Activated T-helper 1 cell treated with anti-CD3 and anti-CD28 coated beads, Interleukin-2, amount 50 U/mL, for 16 hours (primary cell): ENCODE data around the gene YEATS4.

Experiments
- DNase-seq, 2 donors: peaks; one replicate each; pipeline ENCODE4 v3.0.0-alpha.2; 2020; ENCODE audit warnings: low read depth in 1 of 2, low spot score in 1 of 2

The YEATS4 gene

DNA sequence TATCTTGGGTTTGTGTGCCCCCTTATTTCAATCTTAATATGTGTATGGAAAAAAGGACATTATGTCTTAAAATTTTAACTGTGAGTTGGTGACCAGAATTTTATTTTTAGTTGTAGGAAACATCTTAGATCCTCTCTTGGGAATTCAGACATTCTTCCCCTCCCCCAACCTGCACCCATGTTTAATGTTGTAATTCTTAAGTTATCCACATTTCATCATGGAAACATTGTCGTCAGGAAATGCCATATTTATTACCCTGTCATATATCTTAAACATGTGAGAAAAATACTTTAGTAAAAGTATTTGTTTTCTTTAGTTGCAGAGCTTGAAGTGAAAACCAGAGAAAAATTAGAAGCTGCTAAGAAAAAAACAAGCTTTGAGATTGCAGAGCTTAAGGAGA lies 30.3 kb downstream of the YEATS4 start:
- DNase-seq = no peak

DNA sequence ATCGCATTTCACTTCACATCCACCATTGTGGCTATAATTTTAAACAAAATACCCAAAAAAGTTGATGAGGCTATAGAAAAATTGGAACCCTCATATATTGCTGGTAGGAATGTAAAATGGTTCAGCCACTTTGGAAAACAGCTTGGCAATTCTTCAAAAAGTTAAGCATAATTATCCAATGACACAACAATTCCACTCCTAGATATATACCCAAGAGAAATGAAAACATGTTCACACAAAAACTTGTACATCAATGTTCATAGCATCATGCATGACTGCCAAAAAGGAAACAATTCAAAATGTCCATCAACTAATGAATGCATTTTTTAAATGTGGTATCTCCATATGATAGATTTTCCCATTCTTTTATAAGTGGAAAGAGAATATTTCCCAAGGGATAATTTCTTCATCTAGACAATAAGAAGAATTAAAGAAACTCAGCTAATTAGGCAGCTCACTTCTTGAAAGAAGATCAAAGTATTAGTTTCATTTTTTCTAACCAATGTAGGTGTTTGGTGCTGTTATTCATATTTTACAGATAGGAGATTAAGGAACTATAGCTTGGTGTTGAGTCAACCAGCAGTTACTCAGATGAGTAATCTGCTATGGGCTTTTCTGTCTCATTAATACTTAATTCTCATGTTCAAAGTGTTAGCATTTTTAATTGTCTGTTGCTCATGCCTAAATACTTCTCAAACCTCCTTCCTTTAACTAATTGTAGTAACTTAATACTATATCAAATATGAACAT lies 32.8 kb downstream of the YEATS4 start:
- no peak for DNase-seq

DNA sequence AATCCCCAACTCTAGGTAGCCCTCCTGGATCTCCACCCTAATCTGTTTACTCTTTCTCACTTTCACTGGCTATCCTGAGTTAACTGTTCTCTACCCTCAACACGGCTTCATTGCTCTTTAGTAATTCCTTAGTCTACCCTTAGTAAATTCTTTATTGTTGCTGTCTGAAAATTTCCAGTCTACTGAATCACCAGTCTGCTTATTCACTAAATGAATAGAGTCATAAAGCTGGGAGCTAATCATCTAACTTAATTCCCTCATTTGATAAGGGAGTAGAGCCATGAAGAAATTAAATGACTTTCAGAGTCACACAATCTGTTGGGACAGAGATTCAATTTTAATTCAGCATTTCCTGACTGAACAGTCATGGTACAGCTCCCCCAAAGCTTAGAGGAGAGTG lies 36.5 kb downstream of the YEATS4 start:
- DNase-seq = no peak

DNA sequence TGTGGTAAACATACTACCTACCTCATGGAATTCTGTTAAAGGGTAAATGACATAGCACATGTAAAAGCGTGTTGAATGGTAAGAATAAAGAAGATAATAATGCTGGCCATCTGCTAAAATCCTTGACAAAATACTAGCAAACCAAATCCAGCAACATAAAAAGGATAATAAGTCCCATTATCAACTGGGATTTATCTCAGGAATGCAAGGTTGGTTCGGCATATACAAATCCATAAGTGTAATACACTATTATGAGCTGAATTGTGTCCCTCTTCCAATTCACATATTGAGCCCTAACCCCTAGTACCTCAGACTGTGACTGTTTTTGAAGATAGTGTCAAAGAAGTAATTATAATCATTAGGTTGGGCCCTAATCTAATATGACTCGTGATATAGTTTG lies 37.4 kb downstream of the YEATS4 start:
- no peak for DNase-seq

DNA sequence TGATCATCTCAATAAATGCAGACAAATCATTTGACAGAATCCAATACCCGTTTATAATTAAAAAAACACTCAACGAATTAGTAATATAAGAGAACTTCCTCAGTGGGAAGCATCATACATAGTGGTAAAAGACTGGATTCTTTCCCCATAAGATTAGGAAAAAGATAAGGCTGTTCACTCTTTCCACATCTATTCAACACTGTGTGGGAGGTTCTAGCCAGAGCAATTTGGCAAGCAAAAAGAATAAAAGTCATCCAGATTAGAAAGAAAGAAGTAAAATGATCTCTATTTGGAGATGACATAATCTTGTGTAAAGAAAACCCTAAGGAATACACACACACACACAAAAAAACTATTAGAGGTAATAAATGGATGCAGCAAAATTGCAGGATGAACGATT lies 38.4 kb downstream of the YEATS4 start:
- no peak for DNase-seq

DNA sequence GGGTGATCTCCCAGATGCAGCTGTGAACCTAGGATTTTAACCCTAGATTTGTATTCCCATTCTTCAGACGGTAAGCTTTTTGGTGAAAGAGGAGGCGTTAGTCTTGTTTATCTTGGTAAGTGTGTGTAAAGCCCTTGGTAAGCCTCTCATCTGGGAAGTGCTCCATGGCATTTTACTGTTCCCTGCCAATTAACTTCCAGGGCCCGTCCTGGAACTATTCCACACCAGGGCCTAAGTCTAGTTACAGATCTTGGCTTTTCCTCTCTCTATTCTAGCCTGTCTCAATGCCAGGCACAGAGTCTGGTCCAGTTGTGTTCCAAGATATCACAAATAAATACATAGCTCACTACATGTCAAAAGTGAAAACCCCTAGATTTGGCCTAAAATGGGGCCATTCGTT lies 42.4 kb downstream of the YEATS4 start:
- DNase-seq = no peak

DNA sequence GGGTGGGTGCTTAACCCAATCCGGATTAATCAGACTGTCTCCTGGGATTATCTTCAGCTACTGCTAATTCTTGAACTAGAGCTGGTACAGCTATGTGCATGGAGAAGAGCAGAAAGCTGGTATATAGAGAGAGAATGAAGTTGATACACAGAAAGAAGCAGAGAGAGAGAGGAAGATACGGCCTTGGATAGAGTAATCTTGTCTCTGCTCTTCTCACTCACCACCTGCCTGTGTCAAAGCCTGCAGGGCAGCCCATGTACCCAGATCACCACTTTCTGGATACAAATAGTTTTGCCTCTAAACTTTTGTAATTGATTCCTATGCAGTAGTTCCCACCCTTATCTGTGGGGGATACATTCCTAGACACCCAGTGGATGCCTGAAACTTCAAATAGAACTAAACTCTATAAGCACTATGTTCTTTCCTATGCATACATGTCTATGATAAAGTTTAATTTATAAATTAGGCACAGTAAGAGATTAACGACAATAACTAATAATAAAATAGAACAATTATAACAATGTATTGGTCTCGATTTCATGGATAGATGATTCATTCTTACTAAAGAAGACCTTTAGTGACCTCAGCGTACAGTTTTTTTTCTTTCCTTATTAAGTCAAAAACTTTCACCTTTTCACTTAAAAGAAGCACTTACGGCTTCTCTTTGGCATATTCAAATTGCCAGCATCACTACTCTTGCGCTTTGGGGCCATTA lies 45.5 kb downstream of the YEATS4 start:
- DNase-seq = no peak

DNA sequence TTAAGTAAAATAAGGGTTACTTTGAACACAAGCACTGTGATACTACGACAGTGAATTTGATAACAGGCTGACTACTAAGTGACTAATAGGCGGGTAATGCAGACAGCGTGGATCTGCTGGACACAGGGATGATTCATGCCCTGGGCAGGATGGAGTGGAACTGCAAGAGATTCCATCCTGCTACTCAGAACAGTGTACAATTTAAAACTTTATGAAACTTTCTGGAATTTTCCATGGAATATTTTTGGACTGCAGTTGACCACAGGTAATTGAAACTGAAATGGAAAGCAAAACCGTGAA lies 46.0 kb downstream of the YEATS4 start:
- DNase-seq = no peak

DNA sequence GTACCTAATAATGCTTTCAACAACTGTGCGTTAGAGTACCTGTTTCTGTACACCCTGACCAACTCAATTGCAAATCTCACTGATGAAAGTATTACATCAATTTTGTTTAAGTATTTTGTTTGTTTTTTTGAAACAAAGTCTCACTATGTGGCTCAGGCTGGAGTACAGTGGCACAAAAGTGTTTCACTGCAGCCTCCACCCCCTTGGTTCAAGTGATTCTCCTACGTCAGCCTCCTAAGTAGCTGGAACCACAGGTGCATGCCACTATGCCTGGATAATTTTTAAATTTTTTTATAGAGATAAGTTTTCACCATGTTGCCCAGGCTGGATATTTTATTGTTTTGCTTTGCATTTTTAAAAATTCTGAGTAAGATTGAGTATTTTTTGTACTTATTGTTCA lies 46.7 kb downstream of the YEATS4 start:
- no peak for DNase-seq

DNA sequence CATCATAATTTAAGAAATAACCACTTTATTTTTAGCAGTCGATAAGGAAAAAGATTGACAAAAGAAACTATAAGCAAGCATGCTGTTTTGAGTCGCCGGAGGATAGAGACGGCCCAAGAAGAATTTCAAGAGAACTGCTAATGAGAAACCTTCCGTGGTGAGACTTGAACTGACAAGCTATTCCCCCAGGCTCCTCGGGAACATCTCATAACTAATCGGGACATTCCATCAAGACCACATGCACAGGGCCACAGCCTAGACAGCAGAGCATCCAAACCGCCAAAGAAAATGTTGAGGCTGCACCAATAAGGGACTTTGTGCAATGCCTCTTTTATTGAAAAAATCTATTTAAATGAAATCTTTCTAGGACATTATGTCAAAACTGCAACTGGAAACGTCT lies 51.0 kb downstream of the YEATS4 start:
- DNase-seq = no peak

DNA sequence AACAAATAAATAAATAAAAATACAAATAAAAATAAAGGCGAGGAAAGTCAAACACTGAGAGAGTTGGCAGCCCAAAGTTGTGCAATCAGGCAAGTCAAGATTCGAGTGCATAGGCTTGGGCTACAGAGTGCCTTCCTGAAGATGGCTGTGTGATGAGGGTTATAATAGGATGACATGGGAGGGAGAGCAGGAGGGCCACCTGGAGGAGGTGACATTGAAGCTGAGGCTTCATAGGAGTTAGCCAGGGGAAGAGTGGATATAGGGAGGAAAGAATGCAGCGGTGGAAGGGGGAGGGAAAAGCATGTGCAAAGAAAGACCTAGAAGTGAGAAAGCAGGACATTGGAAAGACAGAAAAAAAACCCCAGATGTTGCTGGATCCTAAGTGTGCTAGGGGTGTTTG lies 53.1 kb downstream of the YEATS4 start:
- DNase-seq = no peak

DNA sequence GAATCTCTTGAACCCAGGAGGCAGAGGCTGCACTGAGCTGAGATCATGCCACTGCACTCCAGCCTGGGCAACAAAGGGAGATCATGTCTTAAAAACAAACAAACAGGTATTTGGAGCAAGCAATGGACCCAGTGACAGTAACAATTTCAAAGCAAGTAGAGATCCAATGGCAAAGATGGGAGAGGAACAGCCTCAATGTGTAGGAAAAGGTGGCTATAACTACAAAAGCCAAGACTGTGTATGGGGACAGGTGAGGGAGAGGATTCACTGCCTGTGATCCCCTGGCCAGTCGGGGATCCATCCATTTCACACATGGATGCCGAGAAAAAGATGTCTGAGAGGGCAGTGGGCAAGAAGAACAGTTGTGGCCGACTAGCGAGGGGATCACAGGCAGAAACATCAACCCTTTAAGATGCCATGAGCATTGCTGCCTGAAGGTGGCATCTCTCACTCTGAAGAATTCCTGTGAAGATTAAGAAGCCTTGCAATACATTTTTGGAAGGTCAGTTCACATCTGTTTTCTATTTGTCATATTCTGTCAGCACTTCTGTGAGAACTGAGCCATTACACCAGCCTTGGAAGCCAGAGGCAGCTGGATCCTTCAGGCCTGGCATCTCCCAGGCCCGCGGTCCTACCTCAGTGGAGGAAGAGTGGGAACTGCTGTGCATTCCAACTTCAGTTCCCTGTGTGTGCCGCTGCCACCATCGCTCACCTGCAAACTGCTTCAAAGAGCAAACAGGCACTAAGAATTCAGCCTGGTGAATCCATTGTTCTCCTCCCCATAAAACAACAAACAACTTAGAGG lies 56.1 kb downstream of the YEATS4 start:
- DNase-seq = no peak

DNA sequence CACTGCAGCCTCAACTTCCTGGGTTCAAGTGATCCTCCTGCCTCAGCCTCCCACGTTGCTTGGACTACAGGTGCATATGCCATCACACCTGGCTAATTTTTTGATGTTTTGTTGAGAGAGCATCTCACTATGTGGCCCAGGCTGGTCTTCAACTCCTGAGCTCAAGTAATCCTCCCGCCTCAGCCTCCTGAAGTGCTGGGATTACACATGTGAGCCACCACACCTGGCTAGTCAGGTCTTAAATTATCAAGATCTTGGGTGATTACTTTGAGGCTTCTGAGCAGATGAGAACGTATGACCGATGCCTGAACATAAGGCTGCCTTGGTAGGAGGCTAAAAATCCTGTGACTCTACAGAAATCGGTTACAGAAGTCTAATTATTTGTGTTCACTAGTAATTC lies 57.7 kb downstream of the YEATS4 start:
- DNase-seq = no peak

DNA sequence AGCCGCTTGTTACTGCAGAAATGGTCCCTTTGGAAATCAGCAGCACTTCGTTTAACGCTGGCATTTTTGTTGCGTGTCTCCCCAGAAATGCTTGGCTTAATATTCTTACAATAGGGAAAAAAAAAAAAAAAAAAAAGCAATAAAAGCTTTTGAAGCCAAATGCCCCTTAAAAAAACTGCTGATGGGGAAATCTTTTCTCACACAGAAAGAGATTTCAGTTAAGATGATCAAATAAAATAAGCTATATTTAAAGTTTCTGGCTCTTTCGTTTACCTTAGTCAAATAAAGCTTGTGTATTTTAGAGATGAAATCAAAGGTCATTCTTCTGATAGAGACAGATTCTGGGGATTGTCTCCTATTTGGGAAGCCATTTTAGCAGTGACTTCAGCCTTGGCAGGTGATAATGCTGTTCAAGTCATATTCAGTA lies 58.2 kb downstream of the YEATS4 start:
- DNase-seq = no peak

DNA sequence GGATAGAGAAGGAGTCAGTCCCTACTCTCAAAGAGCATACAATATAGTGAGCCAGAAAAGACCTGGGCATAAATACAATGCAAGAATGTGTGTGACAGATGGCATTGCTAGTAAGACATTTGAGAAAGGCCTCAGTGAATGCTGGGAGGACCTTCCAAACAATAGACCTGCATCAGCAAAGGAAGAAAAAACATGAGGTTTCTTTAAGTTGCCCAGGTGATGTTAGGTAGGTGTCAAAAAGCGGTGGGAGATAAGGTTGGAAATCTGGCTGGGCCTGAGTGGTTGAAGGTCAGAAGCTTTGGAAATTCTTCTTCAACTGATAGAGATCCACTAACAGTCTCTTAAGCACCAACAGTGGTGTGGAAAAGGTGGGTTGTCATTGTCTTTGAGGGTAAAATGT lies 60.2 kb downstream of the YEATS4 start:
- no peak for DNase-seq

DNA sequence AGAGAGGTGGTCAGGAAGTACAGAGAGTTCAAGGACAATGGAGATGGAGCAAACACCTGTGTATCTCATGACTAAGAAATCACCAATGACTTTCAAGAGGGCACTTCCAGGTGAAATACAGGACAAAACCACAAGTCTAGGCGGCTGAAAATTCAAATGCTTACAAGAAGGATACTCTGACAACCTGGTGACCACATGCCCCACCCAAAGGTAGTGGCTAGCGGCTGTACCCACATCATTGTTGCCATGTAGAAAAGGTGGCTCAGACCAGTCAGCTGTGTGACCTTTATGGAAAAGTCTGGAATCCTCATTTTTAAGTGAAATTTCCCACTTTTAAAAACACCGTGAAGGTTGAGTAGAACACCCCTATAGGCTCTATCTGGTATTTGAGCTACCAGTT lies 62.0 kb downstream of the YEATS4 start:
- DNase-seq = no peak

DNA sequence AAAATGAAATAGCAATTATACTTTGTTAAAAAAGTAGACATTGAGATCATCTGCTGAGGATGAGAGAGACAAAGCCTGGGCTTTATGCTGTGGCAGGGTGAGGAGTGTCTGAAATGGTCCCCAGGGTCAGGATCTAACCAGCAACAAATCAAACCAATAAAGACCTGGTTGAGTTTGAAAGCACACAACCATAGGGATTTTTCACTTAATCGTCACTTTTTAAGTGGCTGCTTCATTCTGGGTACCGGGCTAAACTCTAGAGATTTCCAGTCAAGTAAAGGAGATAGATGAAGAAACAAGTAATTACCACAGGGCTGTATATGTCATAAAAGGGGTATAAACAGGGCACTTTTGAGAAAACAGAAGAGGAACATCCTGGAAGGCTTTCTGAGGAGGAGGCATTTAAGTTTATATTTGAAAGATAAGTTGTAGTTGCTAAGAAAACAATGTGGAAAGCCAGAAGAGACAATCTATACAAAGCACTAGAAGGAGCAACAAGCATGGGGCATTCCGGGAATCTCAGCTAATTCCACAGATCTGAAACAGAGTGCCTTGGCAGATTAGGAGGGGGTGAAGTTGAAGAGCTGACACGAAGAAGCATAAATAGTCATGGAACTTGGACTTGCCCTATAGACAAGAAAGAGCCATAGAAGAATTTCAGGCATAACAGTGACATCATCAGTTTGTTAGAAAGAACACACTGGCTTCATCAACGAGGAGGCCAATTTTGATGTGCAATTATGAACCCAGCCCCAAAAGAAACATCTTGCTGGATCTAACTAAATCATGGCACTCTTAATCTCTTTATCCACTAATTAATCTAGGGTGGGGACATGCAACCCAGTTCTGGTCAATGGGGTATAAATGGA lies 63.7 kb downstream of the YEATS4 start:
- no peak for DNase-seq

DNA sequence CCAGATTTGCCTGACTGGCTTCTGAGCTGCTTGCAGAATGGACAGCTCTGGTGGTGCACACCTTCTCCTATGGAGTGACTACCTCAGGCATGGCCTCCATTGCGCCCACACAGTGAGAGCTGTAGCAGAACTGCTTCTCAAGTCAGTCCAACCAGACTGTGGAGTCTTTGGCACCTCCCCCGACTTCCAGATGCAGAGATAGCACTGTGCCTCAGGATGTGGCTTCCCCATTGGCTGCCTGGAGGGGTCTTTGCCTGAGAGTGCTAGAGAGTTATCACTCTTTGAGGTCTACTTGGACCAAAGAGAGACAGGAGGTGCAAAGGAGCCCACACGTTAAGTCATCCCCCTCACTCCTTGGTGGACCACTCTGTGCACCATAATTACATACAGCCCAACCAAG lies 65.9 kb downstream of the YEATS4 start:
- no peak for DNase-seq

DNA sequence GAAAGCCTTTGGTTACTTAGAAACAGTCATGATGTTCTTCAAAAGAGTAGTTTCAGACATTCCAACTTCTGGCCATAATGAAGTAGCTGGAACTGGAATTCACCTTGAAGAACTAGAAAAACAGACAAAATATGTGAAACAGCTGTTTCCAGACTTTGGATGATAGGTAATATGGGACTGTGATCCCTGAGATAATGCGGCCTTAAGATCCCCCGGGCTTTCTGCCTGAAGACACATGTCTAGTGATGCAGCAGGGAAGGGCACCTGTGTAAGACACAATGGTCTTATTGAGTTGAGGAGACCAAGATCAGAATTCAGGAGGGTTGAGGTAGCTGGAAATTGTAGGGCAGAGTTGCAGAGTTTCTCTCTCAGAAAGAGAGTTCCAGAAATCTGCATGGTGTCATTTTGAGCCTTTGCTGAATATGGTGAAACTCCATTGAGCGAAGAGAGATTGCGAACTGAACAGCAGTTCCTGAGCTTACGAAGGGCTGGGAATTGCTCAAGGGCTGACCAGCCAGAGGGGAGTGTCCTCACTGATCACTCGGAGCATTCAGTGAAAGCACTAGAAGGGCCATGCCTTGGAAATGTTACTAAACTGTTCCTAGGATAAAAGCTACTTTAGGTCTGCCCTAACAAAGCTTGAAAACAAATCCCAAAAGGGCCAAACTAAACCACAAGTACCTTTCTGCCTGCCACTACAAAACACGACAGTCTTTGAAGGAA lies 69.0 kb downstream of the YEATS4 start:
- DNase-seq = no peak

DNA sequence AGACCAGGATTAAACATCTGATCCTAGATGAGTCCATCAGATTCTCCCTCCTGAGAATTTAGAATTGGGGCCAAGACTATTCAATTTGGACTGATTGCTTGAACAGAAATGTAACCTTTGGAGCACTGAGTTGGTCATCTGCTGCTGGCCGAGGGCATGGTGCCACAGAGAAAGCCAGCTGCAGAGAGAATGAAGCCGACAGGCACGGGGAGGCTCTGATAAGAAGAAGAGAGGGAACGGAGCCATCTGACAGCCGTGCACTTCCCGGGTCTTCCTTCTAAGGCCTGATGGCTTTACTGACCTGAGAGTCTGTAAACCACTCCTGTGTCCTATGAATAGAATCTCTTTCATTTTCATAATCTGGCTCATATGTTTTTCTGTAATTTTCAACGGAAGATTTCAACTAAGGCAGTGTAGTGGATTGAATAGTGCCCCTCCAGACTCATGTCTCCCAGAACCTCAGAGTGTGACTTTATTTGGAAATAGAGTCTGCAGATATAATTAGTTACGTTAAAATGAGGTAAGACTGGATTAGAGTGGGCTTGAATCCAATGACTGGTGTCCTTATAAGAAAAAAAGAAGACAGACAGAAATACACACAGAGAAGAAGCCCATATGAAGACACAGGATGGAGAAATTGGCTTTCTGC lies 71.5 kb downstream of the YEATS4 start:
- no peak for DNase-seq
